Measurements from ENCODE around the gene OSBPL5.

GRCh38 chr11:3170756-3171650 is 5.9 kb upstream of the OSBPL5 start:
- TF ChIP-seq CTCF (IDR thresholded peaks at IDR 0.05) (no peak), EP300 (IDR thresholded peaks at IDR 0.05) (no peak), POLR2AphosphoS5 (IDR thresholded peaks at IDR 0.05) (no peak), POLR2A (IDR thresholded peaks at IDR 0.05; ENCODE audit: low read depth) (no peak)
